ENCODE results near the gene RIPK4. TPM values are rescaled to one million over a fixed set of nuclear protein-coding genes. Genes with fewer than 3 reads are reported as not detected.

RIPK4 gene
- total RNA-seq, 1 experiment from 2014 or later: 24.1 TPM

- CTCF ChIA-PET: interaction anchor here (0.7 to 3.9 kb wide), 4 partner anchors 12 to 155 kb away, joined by 3 to 61 read pairs (median 12); no protein-coding TSS in a partner anchor
- H3K4me3 ChIP-seq (ENCODE audit: low read depth, low read length): peak overlapping the region; percentile 90
- H3K4me1 ChIP-seq: peaks cover 63% of the 10 kb centered on the region
- Mint-ChIP-seq H3K9me3 (ENCODE audit: unreplicated experiment) (no peaks in the 10 kb centered on the region), H3K4me1 (ENCODE audit: low read depth, unreplicated experiment) (peaks cover 66% of the 10 kb centered on the region), H3K4me3 (ENCODE audit: unreplicated experiment) (peak overlapping the region; percentile 90), H3K27me3 (ENCODE audit: insufficient read depth, unreplicated experiment) (no peaks in the 10 kb centered on the region), H3K36me3 (ENCODE audit: insufficient read depth, unreplicated experiment) (peaks cover 26% of the 10 kb centered on the region), H3K27ac (ENCODE audit: unreplicated experiment) (peak overlapping the region; percentile 94)
- POLR2A ChIA-PET: interaction anchor here (0.5 to 2.6 kb wide), 10 partner anchors 10 to 181 kb away, joined by 3 to 19 read pairs (median 4); no protein-coding TSS in a partner anchor
- no peaks in the 10 kb centered on the region for H3K27me3 ChIP-seq (replicated peaks; ENCODE audit: control insufficient read depth, insufficient read depth, low read length)
- no peaks in the 10 kb centered on the region for H3K9me3 ChIP-seq
- intact Hi-C loops (cut with micrococcal nuclease; ENCODE audit: unreplicated experiment): no loop called here
- no peak for DNase-seq
- H3K36me3 ChIP-seq (ENCODE audit: control insufficient read depth, insufficient read depth, low read length): no peaks in the 10 kb centered on the region
- BruUV-seq (replicated peaks): no TSS peak
- TF ChIP-seq CTCF (IDR thresholded peaks at IDR 0.05; ENCODE audit: insufficient read depth in 1 of 2, low read depth in 1 of 2, low read length in 1 of 2, severe bottlenecking in 1 of 2, unreplicated experiment in 1 of 2): no peak
Measured at GRCh38 chr21:41765973-41766882, 624 bp downstream of the RIPK4 start.

GRCh38 chr21:41765420-41765821 lies 1.4 kb downstream of the RIPK4 start:
- peak overlapping the region; percentile 90 for H3K4me3 Mint-ChIP-seq (ENCODE audit: unreplicated experiment)
- TSS peak; percentile 43 for BruUV-seq (replicated peaks)
- POLR2A ChIA-PET: interaction anchor here (1.2 to 2.0 kb wide), 2 partner anchors 13 to 50 kb away, joined by 4 to 17 read pairs; no protein-coding TSS in a partner anchor
- H3K9me3 Mint-ChIP-seq (ENCODE audit: unreplicated experiment): no peaks in the 10 kb centered on the region
- no peaks in the 10 kb centered on the region for H3K27me3 Mint-ChIP-seq (ENCODE audit: insufficient read depth, unreplicated experiment)
- peaks cover 56% of the 10 kb centered on the region for H3K4me1 ChIP-seq
- H3K4me3 ChIP-seq (ENCODE audit: low read depth, low read length): peak overlapping the region; percentile 90
- peak overlapping the region; percentile 79 for H3K27ac Mint-ChIP-seq (ENCODE audit: unreplicated experiment)
- no peaks in the 10 kb centered on the region for H3K27me3 ChIP-seq (replicated peaks; ENCODE audit: control insufficient read depth, insufficient read depth, low read length)
- TF ChIP-seq CTCF (IDR thresholded peaks at IDR 0.05; ENCODE audit: insufficient read depth in 1 of 2, low read depth in 1 of 2, low read length in 1 of 2, severe bottlenecking in 1 of 2, unreplicated experiment in 1 of 2): no peak
- H3K9me3 ChIP-seq: no peaks in the 10 kb centered on the region
- CTCF ChIA-PET: interaction anchor here (0.5 to 2.5 kb wide), 3 partner anchors 15 to 153 kb away, joined by 4 to 18 read pairs (median 10); no protein-coding TSS in a partner anchor
- H3K4me1 Mint-ChIP-seq (ENCODE audit: low read depth, unreplicated experiment): peaks cover 61% of the 10 kb centered on the region
- no peak for DNase-seq
- peaks cover 32% of the 10 kb centered on the region for H3K36me3 Mint-ChIP-seq (ENCODE audit: insufficient read depth, unreplicated experiment)
- intact Hi-C loops (cut with micrococcal nuclease; ENCODE audit: unreplicated experiment): no loop called here
- no peaks in the 10 kb centered on the region for H3K36me3 ChIP-seq (ENCODE audit: control insufficient read depth, insufficient read depth, low read length)
